BJ (cell line): ENCODE measurements around the gene QARS1. TPM values are rescaled to one million over a fixed set of nuclear protein-coding genes. Genes with fewer than 3 reads are reported as not detected.

ENCODE experiments used
- CTCF ChIA-PET: fragments of 350-600 bp; formaldehyde crosslinking; extraction: SDS; loops from one replicate; lab custom pipeline; 2021; ENCODE audit warnings: antibody characterized with exemption, inconsistent platforms; lab: Yijun Ruan, JAX
- POLR2A ChIA-PET: fragments of 300-600 bp; sonication (Branson Sonifier 250); formaldehyde crosslinking; extraction: SDS; loops from one replicate; lab custom pipeline; 2021; ENCODE audit warnings: antibody characterized with exemption; lab: Charles Lee
- DNase-seq: peaks from one replicate; pipeline ENCODE4 v3.0.0-alpha.2; 2011; ENCODE audit warnings: low read depth
- H3K27me3 ChIP-seq: 2 replicates; pipeline ENCODE4 v1.6.0; 2011; ENCODE audit warnings: low read length; ENCODE audit not compliant: control insufficient read depth, insufficient read depth
- H3K36me3 ChIP-seq: 2 replicates; pipeline ENCODE4 v1.5.1; 2011; ENCODE audit warnings: low read length; ENCODE audit not compliant: control insufficient read depth, insufficient read depth
- H3K4me3 ChIP-seq: 2 replicates; pipeline ENCODE4 v1.5.1; 2011; ENCODE audit warnings: low read depth, mild to moderate bottlenecking, control low read depth, low read length
- polyA plus RNA-seq: library from polyadenylated mRNA; depleted of rRNA; stranded (reverse); fragments of >200 nt; gene quantifications from 2 replicates; pipeline ENCODE4 v1.2.3, GENCODE V29; 2011
- TF ChIP-seq, protein P1 (sequence below): IDR thresholded peaks from 2 replicates; pipeline ENCODE4 v1.5.1; 2011; ENCODE audit warnings: low read depth, mild to moderate bottlenecking, control low read depth, inconsistent platforms, low read length, moderate library complexity; ENCODE audit not compliant: insufficient read depth

Gene QARS1
- polyA plus RNA-seq, 1 experiment: 339 TPM

DNA sequence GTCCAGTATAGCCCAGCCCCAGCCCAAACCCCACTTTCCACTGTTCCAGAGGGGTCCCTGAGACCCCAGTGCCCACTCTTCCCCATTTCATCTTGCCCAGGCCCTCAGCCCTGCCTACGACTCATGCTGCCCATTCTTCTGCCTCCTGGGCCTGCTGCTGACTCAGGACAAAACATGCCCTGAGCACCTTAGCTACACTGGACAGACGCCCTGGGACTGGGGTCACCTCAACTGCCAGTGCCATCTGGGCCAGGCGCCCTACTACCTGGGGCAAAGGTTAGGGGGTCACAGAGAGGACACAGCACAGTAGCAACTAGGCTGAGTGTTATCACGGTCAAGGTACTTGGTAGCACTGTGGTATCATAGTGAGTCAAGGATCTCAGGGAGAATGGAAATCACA is 30.9 kb upstream of the QARS1 start:
- TF ChIP-seq, protein P1, sequence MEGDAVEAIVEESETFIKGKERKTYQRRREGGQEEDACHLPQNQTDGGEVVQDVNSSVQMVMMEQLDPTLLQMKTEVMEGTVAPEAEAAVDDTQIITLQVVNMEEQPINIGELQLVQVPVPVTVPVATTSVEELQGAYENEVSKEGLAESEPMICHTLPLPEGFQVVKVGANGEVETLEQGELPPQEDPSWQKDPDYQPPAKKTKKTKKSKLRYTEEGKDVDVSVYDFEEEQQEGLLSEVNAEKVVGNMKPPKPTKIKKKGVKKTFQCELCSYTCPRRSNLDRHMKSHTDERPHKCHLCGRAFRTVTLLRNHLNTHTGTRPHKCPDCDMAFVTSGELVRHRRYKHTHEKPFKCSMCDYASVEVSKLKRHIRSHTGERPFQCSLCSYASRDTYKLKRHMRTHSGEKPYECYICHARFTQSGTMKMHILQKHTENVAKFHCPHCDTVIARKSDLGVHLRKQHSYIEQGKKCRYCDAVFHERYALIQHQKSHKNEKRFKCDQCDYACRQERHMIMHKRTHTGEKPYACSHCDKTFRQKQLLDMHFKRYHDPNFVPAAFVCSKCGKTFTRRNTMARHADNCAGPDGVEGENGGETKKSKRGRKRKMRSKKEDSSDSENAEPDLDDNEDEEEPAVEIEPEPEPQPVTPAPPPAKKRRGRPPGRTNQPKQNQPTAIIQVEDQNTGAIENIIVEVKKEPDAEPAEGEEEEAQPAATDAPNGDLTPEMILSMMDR: no peak
- DNase-seq: no peak
- Histone ChIP-seq H3K36me3 (peaks cover 7% of the 10 kb centered on the region), H3K27me3 (peaks cover 3% of the 10 kb centered on the region; the same call in 1 of the 2 replicates), H3K4me3 (no peak overlapping the region)
- POLR2A ChIA-PET: no interaction called here
- CTCF ChIA-PET: interaction anchor here (1.2 kb wide), 1 partner anchor 18 kb away, joined by 3 read pairs; no protein-coding TSS in a partner anchor

DNA sequence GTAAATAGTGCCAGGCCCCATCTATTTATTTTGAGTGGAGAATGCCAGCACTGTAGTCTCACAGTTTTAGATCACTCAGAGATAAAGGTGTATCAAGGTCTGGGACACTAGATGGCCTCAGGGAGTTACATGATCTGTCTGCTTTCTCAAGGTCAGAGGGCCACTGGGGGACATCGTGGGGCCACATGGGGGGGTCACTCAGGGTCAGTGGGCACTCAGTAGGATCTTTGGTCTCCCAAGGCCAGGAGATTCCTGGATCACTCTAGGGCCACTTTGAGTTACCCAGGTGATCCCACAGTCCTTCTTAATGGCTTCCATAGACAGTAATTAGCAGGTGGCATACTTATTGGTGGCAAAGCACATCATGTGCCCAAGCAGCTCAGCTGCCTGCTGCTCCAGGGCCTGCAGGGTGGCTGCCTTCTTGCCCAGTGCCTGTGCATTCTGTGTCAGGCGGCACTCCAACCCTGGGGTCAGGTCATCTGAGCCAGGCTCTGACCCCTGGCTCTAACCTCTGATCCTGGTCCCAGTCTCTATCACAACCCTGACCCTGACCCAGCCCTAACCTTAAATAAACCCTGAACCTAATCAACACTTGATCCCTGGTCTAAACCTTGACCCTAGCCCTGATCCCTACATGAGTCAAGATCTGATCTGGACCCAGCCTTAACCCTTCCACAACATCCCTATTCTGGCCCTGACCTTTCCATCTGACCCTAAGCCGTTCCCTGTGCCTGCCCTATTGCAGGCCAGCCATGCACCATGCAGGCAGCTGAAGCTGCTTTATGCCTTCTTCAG is 30.1 kb upstream of the QARS1 start:
- Histone ChIP-seq H3K4me3 (no peak overlapping the region), H3K36me3 (peaks cover 15% of the 10 kb centered on the region), H3K27me3 (peaks cover 3% of the 10 kb centered on the region; the same call in 1 of the 2 replicates)
- TF ChIP-seq, protein P1: no peak
- ChIA-PET CTCF (no interaction called here), POLR2A (interaction anchor here (1.8 kb wide), 1 partner anchor 14 kb away, joined by 9 read pairs; the partner anchor contains the start of gene USP19)
- DNase-seq: no peak

DNA sequence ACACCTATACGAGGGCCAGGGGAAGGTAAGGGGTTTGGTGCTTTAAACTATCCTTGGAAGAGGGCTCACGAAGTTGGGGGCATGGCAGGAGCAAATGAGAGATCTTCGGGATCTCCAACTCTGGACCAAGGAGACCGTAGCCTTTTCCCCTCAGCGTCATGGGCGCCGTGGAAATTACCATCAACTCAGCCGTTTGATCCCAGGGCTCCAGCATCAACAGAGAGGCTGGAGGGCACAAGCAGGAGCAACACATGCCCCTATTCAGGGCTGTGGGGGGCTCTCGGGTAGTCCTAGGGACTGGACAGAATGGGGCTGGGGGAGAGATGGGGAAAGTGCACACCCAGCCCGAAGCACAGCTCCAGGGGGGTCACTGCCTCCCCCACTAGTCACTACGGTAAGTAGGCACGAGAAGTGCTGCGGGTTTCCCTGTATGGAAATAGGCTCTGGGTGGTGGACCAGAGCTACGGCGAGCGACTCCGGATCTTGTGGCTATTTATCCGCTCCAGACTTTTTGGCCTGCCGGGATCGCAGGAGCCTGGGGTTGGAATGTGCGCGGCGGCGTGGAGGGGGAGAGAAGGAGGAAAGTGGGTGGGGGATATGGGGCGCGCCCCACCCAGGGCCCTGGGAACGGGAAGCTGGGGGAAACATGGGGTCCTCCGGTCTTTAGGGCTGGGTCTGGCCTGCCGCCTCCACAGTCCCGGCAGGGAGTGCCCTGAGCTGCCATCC is 28.8 kb upstream of the QARS1 start:
- peak; percentile 54 for DNase-seq
- ChIA-PET CTCF (interaction anchor here (0.9 to 2.4 kb wide), 5 partner anchors 13 to 112 kb away, joined by 3 to 12 read pairs (median 5); partner anchors contain the start of genes KLHDC8B and USP19), POLR2A (interaction anchor here (1.8 kb wide), 1 partner anchor 12 kb away, joined by 9 read pairs; the partner anchor contains the start of gene USP19)
- TF ChIP-seq, protein P1: no peak
- peak overlapping the region; percentile 70 for H3K4me3 ChIP-seq
- H3K27me3 ChIP-seq: 0 out of 2 replicates have a peak, but pooled peaks cover 2% of the 10 kb centered on the region
- H3K36me3 ChIP-seq: peaks cover 26% of the 10 kb centered on the region

DNA sequence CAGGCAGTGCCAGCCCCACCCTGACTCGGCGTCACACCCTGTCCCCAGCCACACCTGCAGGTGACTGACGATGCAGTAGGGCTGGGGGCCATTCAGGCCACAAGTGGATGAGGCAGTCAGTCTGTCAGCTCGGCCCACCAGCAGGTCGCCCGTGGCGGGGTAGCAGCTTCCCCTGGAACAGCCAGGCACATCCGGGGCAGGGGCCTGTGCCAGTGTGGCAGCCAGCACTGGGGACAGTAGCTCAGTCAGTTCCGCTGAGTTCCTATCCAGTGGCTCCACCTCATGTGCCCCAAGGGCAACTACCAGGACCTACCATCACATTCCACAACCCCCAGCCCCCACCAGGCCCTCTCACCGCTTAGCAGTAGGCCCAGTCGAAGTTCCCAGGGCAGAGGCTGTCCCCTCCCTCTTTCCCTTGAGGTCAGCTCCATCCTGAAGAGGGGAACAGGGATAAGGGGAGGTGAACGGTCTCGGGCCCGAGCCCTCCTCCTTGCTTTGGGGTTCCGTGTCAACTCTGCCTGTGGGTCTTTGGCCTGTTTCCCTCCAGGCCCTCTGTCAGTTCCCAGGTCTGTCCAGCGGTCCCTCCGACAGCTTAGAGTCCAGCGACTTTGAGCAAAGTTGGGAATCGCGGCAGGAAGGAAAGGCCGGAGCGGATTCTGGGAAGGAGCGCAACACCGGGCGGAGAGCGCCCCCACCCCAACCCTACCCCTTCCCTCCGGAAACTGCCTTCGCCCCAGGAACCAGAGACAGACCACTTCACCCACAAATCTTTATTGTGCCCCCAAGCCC is 28.1 kb upstream of the QARS1 start, which contains the start of gene LAMB2:
Gene LAMB2, minus strand, starts transcription at position 614 of the 789 bp plus-strand sequence. Its CDS starts 183 bp downstream, at position 431.
- ChIA-PET POLR2A (interaction anchor here (0.9 to 1.4 kb wide), 2 partner anchors 12 to 40 kb away, joined by 3 to 4 read pairs; partner anchors contain the start of gene USP19), CTCF (interaction anchor here (0.9 to 2.4 kb wide), 5 partner anchors 12 to 111 kb away, joined by 3 to 12 read pairs (median 5); partner anchors contain the start of genes KLHDC8B and USP19)
- Histone ChIP-seq H3K36me3 (peaks cover 29% of the 10 kb centered on the region), H3K27me3 (no peaks in the 10 kb centered on the region), H3K4me3 (peak within 1 kb of the TSS; percentile 70)
- TF ChIP-seq, protein P1: peak; percentile 24; the same call in 1 of the 2 replicates
- DNase-seq: peak; percentile 31
